Left colon (tissue), 2 donors: ENCODE data around the gene BUD13. TPM values are rescaled to one million over a fixed set of nuclear protein-coding genes. Genes with fewer than 3 reads are reported as not detected.
A peak's percentile ranks its signal among the peaks of the same experiment; 100 is the strongest.

ENCODE experiments used
- ATAC-seq: fragments of 200-7000 bp; cut with Tn5 transposase; one replicate; pipeline ENCODE4 v1.9.1; 2020; ENCODE audit warnings: mild to moderate bottlenecking, moderate library complexity
- DNase-seq, 2 donors: peaks; one replicate each; pipeline ENCODE4 v3.0.0-alpha.2; 2020
- intact Hi-C, 2 donors: fragments of 100-400 bp; cut with DNase I in 1 of 2; cut with micrococcal nuclease in 1 of 2; formaldehyde crosslinking; loops; one replicate each; pipeline versions ENCODE4 v1.11.2 to v1.14.0; 2022; cut with DNase I, micrococcal nuclease
- total RNA-seq, 2 donors: library from RNA; stranded (reverse); fragmentation: NEBNext Ultra II Directional; extraction: Animal tissue kit (Norgen Biotek cat#: 25700); gene quantifications; one replicate each; pipeline ENCODE4 v1.2.1, GENCODE V29; 2021
- donor health status: DM: no; HTN: no; CAD: no.
- donor health status: DM: yes; HTN: yes; CAD: no.

BUD13 gene
- total RNA-seq, 2 donors from 2014 or later = 14.0 TPM

DNA sequence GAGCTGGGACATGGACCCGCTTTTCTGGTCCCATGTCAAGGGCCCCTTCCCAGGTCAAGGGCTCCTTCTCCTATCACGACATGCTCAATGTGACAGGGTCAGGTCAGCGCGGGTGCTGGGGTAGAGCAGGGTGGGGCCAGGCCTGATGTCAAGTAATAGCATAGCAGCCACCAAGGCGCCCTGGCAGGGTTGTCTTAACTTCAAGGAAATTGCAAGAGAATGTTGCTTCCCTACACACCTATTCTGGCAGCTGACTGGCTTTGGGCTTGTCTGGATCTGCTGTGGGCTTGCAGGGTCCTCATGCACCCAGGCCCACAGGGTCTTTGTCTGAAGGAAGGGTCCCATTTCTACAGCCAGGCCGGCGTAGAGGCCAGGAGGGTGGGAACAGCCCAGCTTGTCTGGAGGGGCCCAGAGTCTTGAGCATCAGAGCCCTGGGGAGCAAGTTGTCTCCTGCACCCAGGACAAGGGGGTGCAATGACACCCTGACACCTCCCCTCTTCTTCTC, 71.4 kb downstream of the BUD13 start:
- DNase-seq (peak in 1 of 2 donors; percentile 8), ATAC-seq (no peak)
- intact Hi-C loops = no loop called here

GRCh38 chr11:116700586-116701220, 72.1 kb downstream of the BUD13 start:
- DNase-seq = peak in 1 of 2 donors; percentile 5
- intact Hi-C loops = no loop called here
- ATAC-seq = no peak

Other genes starting within 250 kb of the BUD13 start
- 10 to 100 TPM; 28.4 to 30.9 TPM for gene ZPR1, start 15.0 kb upstream of the BUD13 start, total RNA-seq
- gene APOA5, start 18.9 kb upstream of the BUD13 start, total RNA-seq = not detected
- gene APOA4, start 50.3 kb upstream of the BUD13 start, total RNA-seq = not detected
- not detected for gene APOC3, start 56.9 kb upstream of the BUD13 start, total RNA-seq
- not detected for gene APOA1, start 64.6 kb upstream of the BUD13 start, total RNA-seq